Measurements from ENCODE around the gene DNM3. TPM values are rescaled to one million over a fixed set of nuclear protein-coding genes. Genes with fewer than 3 reads are reported as not detected.
"Not testable (repeated sequence)": the region's sequence is repeated elsewhere in the genome, so short reads cannot be mapped to it uniquely, and the experiment has no call there.

The DNM3 gene
- total RNA-seq, 2 experiments from 2014 or later, result 1.6 to 1.8 TPM

- Histone ChIP-seq H3K4me3 (ENCODE audit: low read length) (no peak overlapping the region), H3K27ac (ENCODE audit: low read depth in 1 of 2, low read length in 2 of 2) (no peak overlapping the region), H3K4me1 (ENCODE audit: insufficient read depth, low read length) (no peaks in the 10 kb centered on the region), H3K9me3 (ENCODE audit: control insufficient read depth in 1 of 2, insufficient read depth in 1 of 2, low read length in 2 of 2) (no peaks in the 10 kb centered on the region), H3K36me3 (ENCODE audit: insufficient read depth, low read length) (no peaks in the 10 kb centered on the region), H3K27me3 (ENCODE audit: control insufficient read depth in 1 of 2, insufficient read depth in 2 of 2, low read length in 2 of 2) (no peaks in the 10 kb centered on the region)
- CTCF ChIA-PET, result no interaction called here
- H3K4me3 Mint-ChIP-seq, result no peak overlapping the region
- intact Hi-C loops (cut with DNase I, micrococcal nuclease), result no loop called here
- H3K36me3 Mint-ChIP-seq (ENCODE audit: low read depth), result peaks cover 4% of the 10 kb centered on the region
- POLR2A ChIA-PET, result no interaction called here
- DNase-seq (no peak), ATAC-seq (ENCODE audit: poor library complexity) (no peak)
- TF ChIP-seq CTCF (IDR thresholded peaks at IDR 0.05), result no peak
- no peaks in the 10 kb centered on the region for H3K27me3 Mint-ChIP-seq
- H3K9me3 Mint-ChIP-seq, result no peaks in the 10 kb centered on the region
- no peaks in the 10 kb centered on the region for H3K4me1 Mint-ChIP-seq (ENCODE audit: low read depth)
- H3K27ac Mint-ChIP-seq, result no peak overlapping the region
Observed at GRCh38 chr1:172051898-172052297, 210.6 kb downstream of the DNM3 start.

GRCh38 chr1:172054172-172054571 lies 212.9 kb downstream of the DNM3 start:
- no peak overlapping the region for H3K4me3 ChIP-seq (ENCODE audit: low read length)
- Mint-ChIP-seq H3K27me3 (no peaks in the 10 kb centered on the region), H3K4me3 (no peak overlapping the region), H3K9me3 (no peaks in the 10 kb centered on the region), H3K36me3 (ENCODE audit: low read depth) (peaks cover 4% of the 10 kb centered on the region), H3K4me1 (ENCODE audit: low read depth) (no peaks in the 10 kb centered on the region), H3K27ac (no peak overlapping the region)
- H3K36me3 ChIP-seq (ENCODE audit: insufficient read depth, low read length), result no peaks in the 10 kb centered on the region
- intact Hi-C loops (cut with DNase I, micrococcal nuclease), result no loop called here
- no peaks in the 10 kb centered on the region for H3K9me3 ChIP-seq (ENCODE audit: control insufficient read depth in 1 of 2, insufficient read depth in 1 of 2, low read length in 2 of 2)
- CTCF ChIA-PET, result no interaction called here
- no peaks in the 10 kb centered on the region for H3K27me3 ChIP-seq (ENCODE audit: control insufficient read depth in 1 of 2, insufficient read depth in 2 of 2, low read length in 2 of 2)
- TF ChIP-seq CTCF (IDR thresholded peaks at IDR 0.05), result no peak
- POLR2A ChIA-PET, result no interaction called here
- no peak for DNase-seq
- no peak overlapping the region for H3K27ac ChIP-seq (ENCODE audit: low read depth in 1 of 2, low read length in 2 of 2)
- no peak for ATAC-seq (ENCODE audit: poor library complexity)
- no peaks in the 10 kb centered on the region for H3K4me1 ChIP-seq (ENCODE audit: insufficient read depth, low read length)

GRCh38 chr1:172055816-172056419 lies 214.6 kb downstream of the DNM3 start:
- H3K9me3 ChIP-seq (ENCODE audit: control insufficient read depth in 1 of 2, insufficient read depth in 1 of 2, low read length in 2 of 2); CTCF ChIA-PET; H3K27me3 ChIP-seq (ENCODE audit: control insufficient read depth in 1 of 2, insufficient read depth in 2 of 2, low read length in 2 of 2); H3K36me3 Mint-ChIP-seq (ENCODE audit: low read depth); H3K27ac Mint-ChIP-seq; H3K4me1 Mint-ChIP-seq (ENCODE audit: low read depth); H3K4me3 ChIP-seq (ENCODE audit: low read length); H3K4me1 ChIP-seq (ENCODE audit: insufficient read depth, low read length); DNase-seq; ATAC-seq (ENCODE audit: poor library complexity); H3K27ac ChIP-seq (ENCODE audit: low read depth in 1 of 2, low read length in 2 of 2); H3K36me3 ChIP-seq (ENCODE audit: insufficient read depth, low read length); H3K4me3 Mint-ChIP-seq; intact Hi-C loops (cut with DNase I, micrococcal nuclease); H3K9me3 Mint-ChIP-seq; POLR2A ChIA-PET; H3K27me3 Mint-ChIP-seq: not testable (repeated sequence)

GRCh38 chr1:172068334-172068733 lies 227.0 kb downstream of the DNM3 start:
- no peaks in the 10 kb centered on the region for H3K9me3 Mint-ChIP-seq
- TF ChIP-seq CTCF (IDR thresholded peaks at IDR 0.05), result no peak
- no peak for DNase-seq
- H3K36me3 ChIP-seq (ENCODE audit: insufficient read depth, low read length), result no peaks in the 10 kb centered on the region
- H3K36me3 Mint-ChIP-seq (ENCODE audit: low read depth), result no peaks in the 10 kb centered on the region
- CTCF ChIA-PET, result no interaction called here
- intact Hi-C loops (cut with DNase I, micrococcal nuclease), result no loop called here
- no peak for ATAC-seq (ENCODE audit: poor library complexity)
- no peak overlapping the region for H3K27ac Mint-ChIP-seq
- H3K4me3 ChIP-seq (ENCODE audit: low read length), result no peak overlapping the region
- H3K9me3 ChIP-seq (ENCODE audit: control insufficient read depth in 1 of 2, insufficient read depth in 1 of 2, low read length in 2 of 2), result no peaks in the 10 kb centered on the region
- H3K4me1 ChIP-seq (ENCODE audit: insufficient read depth, low read length), result no peaks in the 10 kb centered on the region
- no peaks in the 10 kb centered on the region for H3K27me3 Mint-ChIP-seq
- POLR2A ChIA-PET, result no interaction called here
- H3K4me1 Mint-ChIP-seq (ENCODE audit: low read depth), result no peaks in the 10 kb centered on the region
- H3K4me3 Mint-ChIP-seq, result no peak overlapping the region
- no peaks in the 10 kb centered on the region for H3K27me3 ChIP-seq (ENCODE audit: control insufficient read depth in 1 of 2, insufficient read depth in 2 of 2, low read length in 2 of 2)
- H3K27ac ChIP-seq (ENCODE audit: low read depth in 1 of 2, low read length in 2 of 2), result no peak overlapping the region

Measured in CD4-positive, alpha-beta T cell (primary cell).